Measurements from ENCODE around the gene SUPT4H1.

DNA sequence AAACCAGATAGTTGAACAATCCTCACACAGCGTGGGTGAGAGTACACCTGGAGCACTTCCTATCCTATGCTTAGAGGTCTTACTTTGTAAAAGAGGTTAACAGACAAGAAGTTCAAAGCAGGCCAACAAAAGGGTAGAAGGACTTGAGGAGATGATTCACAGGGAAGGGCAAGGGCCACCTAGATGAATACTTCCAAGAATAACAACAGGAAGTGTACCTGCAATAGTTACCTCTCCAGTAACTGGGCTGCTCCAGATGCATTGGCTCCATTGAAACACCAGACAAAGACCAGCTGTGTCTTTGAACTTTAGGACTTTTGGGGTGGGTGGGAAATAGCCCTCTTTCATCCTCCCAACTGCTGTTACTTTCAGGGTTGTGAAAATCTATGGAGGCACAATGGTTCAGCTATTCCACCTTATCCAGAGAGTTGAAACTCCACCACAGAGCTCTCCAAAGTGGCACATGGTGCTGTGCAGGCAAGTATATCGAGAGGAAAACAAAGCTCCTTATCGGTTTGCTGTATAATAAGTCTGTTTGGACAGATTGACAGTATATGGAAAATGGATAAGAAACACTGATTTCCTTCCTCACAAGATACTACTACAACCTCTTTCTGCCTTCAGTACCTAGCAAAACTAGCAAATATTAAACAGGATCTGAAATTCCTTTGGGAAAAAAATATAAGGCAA, 42.7 kb upstream of the SUPT4H1 start:
- no peak for TF ChIP-seq POLR2A (IDR thresholded peaks at IDR 0.05)
- TF ChIP-seq, protein P1, sequence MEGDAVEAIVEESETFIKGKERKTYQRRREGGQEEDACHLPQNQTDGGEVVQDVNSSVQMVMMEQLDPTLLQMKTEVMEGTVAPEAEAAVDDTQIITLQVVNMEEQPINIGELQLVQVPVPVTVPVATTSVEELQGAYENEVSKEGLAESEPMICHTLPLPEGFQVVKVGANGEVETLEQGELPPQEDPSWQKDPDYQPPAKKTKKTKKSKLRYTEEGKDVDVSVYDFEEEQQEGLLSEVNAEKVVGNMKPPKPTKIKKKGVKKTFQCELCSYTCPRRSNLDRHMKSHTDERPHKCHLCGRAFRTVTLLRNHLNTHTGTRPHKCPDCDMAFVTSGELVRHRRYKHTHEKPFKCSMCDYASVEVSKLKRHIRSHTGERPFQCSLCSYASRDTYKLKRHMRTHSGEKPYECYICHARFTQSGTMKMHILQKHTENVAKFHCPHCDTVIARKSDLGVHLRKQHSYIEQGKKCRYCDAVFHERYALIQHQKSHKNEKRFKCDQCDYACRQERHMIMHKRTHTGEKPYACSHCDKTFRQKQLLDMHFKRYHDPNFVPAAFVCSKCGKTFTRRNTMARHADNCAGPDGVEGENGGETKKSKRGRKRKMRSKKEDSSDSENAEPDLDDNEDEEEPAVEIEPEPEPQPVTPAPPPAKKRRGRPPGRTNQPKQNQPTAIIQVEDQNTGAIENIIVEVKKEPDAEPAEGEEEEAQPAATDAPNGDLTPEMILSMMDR (IDR thresholded peaks at IDR 0.05): no peak

Measured in thyroid gland (tissue), 4 donors.